GM21526 (cell line): Measurements from ENCODE around the gene RPS8.
"Not testable (repeated sequence)": the region's sequence is repeated elsewhere in the genome, so short reads cannot be mapped to it uniquely, and the experiment has no call there.

Source experiments
- ATAC-seq: cut with Tn5 transposase; IDR thresholded peaks from one replicate; pipeline ENCODE4 v1.9.1; 2021; ENCODE audit warnings: moderate library complexity; ENCODE audit not compliant: unreplicated experiment, low FRiP score

RPS8 gene

DNA sequence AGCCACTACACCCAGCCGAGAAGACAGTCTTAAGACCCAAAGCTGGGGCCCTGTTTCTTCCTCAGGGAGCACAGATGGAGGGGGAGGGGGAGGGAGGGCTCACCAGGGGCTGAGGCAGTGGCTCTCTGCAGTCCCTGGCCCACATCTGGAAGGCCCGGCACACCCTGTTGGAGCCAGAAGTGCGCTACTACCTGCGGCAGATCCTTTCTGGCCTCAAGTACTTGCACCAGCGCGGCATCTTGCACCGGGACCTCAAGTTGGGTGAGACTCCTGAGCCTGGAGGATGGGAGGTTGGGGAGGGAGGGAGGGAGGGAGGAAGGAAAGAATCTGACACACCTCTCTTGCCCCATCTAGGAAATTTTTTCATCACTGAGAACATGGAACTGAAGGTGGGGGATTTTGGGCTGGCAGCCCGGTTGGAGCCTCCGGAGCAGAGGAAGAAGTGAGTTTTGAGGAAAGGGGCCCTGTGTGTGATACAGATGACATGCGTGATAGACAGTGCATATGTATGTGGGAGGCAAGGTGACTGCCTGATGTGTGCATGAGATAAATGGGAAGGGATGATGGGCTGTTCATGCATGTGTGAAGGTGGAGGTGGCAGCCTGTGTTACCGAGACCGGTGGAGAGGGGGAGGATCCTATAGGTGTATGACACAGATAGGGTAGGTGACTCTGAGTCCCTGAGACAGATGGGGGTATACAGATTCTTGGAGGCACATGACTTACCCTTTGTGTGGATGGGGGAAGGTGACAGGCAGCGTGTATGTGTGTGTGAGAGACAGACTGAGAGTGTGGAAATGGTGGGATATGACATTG is 26.4 kb downstream of the RPS8 start:
- no peak for ATAC-seq

DNA sequence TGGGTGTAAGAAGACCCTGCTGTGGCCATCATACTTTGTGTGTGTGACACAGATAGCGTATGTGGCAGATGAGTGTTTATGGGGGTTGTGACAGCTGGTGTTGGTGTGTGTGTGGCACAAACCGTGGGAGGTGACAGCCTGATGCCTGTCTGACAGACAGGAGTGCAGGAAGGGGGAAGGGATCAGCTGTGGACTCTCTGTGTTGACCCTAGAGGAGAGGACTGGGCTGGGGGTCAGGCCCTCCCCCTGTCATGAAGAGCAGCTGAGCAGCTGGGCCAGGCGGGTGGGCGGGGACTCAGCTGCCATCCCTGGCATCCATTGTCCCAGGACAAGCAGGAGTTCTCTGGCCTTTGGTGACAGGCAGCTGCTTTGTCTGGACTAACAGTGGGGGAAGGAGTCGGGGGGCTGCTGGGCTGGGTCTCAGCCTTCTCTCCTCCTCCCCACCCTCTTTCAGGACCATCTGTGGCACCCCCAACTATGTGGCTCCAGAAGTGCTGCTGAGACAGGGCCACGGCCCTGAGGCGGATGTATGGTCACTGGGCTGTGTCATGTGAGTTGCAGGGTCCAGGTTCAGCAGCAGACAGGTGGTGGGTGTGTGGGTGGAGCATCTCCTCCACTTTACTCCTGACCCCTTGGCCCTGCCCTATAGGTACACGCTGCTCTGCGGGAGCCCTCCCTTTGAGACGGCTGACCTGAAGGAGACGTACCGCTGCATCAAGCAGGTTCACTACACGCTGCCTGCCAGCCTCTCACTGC is 27.1 kb downstream of the RPS8 start:
- ATAC-seq: no peak

DNA sequence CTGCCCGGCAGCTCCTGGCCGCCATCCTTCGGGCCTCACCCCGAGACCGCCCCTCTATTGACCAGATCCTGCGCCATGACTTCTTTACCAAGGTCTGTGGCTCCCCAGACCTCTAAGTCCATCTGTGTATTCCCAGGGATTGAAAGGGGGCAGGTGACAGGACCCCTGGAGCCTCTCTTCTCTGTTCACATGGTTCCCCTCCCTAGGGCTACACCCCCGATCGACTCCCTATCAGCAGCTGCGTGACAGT is 27.6 kb downstream of the RPS8 start:
- ATAC-seq: no peak

DNA sequence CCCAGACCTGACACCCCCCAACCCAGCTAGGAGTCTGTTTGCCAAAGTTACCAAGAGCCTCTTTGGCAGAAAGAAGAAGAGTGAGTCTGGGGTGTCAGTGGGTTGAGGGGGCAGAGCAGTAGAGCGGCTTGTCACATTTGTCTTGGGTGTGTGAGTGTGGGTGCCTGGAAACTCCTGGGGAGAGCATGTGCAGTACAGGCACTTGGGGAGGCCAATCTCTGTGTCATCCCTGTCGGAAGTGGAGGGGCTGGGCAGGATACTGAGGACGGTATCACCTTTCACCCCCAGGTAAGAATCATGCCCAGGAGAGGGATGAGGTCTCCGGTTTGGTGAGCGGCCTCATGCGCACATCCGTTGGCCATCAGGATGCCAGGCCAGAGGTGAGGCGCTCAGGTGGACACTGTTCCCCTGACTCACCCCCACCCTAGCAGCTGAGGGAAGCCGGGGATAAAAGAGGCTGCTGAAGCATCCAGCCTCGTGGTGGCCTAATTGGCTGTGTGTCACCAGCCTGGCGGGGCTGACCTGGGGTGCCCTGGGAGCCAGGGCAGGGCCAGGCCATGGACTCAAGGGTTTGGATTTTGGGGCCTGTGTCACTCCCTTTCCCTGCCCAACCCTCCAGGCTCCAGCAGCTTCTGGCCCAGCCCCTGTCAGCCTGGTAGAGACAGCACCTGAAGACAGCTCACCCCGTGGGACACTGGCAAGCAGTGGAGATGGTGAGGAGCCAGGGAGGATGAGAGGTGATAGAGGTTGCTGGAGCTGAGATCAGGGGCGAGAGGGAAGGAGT is 28.2 kb downstream of the RPS8 start:
- no peak for ATAC-seq

DNA sequence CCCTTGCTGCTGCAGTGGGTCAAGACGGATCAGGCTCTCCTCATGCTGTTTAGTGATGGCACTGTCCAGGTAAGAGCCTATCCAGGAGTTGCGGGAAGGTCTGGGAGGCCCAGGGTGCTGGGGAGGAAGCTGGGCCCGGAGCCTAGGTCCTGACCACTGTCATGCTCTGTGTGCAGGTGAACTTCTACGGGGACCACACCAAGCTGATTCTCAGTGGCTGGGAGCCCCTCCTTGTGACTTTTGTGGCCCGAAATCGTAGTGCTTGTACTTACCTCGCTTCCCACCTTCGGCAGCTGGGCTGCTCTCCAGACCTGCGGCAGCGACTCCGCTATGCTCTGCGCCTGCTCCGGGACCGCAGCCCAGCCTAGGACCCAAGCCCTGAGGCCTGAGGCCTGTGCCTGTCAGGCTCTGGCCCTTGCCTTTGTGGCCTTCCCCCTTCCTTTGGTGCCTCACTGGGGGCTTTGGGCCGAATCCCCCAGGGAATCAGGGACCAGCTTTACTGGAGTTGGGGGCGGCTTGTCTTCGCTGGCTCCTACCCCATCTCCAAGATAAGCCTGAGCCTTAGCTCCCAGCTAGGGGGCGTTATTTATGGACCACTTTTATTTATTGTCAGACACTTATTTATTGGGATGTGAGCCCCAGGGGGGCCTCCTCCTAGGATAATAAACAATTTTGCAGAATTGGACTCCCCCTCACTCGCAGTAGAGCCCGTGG is 30.1 kb downstream of the RPS8 start:
- no peak for ATAC-seq

DNA sequence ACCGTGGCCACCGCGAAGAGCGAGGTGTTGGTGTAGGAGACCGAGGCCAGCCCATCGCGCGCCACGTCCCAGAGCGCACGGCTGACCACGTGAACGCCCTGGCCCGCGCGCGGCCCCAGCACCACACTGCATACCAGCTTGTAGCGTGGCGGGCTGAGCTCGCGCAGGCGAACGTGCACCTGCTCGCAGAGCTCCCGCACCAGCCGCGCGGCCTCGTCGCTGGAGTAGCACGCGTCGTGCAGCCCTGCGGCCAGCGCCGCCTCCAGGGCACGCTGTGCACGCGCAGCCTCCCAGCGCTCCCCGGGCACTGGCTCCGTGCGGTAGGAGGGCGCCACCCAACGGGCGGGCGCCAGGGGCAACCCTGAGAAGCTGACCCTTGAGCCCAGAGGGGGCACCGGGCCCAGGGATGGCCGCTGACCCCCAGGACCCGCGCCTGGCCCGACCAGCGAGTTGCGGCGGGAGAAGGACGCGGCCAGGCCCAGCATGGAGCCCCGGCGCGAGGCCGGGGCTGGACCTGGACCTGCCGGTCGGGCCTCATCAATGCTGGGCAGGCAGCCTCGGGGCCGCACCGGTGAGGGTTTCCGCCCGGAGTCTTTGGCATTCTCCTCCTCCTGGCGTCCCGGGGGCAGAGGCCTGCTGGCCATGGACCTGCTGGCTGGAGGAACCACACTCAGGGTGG is 30.8 kb downstream of the RPS8 start:
- no peak for ATAC-seq

DNA sequence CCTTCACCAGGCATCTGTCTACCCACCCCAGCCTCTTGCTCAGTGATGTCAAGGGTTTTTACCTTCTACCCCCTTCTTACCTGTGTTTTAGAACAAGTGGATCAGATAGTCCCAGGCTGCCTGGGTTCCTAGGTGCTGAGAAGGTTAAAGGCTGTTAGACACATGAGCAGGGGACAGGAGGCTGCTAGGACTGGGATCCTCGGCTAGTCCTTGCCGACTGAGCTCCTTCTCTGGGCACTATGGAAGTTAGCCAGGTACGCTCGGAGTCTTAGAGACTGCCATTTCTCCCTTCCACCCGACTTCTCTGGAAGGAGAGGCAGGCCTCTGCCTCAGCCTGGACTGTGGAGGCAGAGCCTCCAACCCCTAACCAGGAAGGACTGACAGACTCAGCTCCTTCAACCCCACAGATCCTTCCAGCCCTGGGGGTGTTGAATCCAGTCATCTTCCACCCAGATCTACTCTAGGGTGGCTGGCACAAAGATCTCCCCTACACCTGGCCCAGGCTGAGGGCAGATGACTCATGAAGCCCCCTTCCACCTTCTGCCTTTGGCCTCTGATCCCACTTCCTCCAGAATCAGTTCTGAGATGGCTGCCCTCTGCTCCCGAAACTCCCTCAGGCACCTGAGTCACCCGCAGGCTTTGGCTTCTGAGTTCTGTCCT is 31.5 kb downstream of the RPS8 start, which contains the start of gene DYNLT4:
Gene DYNLT4 (minus strand): TSS at position 648 of the 660 bp plus-strand sequence. CDS start 683 bp downstream, outside the sequence.
- ATAC-seq: no peak

DNA sequence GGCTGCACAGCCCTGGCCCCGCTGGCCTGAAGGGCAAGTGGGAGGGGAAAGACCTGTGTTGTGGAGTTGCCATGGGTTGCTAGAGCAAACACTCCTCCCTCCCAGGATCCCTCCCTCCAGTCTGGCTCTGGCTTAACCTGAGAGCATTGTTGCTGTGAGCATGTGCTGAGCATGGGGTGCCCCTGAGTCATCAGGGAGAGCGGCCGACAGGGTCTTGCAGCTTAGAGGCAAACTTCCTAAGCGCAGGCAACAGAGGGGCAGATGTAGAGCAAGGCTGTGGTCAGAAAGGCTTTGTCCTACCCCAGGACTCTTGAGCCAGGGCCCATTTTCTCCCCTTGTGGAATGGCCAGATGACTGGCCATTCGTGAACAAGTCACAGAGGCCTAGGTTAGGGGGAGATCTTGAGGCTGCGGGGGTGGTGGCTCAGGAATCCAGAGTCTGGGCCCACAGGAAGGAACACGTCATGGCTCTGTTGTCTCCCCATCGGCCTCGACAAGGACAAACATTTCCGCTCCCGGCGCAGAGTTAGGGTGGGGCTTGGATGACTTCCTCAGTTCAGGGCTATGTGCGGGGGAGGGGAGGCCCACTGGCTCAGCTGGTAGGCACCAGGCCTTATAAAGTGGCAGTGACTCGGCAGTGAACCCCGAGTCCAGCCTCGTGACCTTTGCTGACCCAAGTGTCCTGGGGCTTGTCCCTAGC is 32.2 kb downstream of the RPS8 start:
- ATAC-seq: no peak

DNA sequence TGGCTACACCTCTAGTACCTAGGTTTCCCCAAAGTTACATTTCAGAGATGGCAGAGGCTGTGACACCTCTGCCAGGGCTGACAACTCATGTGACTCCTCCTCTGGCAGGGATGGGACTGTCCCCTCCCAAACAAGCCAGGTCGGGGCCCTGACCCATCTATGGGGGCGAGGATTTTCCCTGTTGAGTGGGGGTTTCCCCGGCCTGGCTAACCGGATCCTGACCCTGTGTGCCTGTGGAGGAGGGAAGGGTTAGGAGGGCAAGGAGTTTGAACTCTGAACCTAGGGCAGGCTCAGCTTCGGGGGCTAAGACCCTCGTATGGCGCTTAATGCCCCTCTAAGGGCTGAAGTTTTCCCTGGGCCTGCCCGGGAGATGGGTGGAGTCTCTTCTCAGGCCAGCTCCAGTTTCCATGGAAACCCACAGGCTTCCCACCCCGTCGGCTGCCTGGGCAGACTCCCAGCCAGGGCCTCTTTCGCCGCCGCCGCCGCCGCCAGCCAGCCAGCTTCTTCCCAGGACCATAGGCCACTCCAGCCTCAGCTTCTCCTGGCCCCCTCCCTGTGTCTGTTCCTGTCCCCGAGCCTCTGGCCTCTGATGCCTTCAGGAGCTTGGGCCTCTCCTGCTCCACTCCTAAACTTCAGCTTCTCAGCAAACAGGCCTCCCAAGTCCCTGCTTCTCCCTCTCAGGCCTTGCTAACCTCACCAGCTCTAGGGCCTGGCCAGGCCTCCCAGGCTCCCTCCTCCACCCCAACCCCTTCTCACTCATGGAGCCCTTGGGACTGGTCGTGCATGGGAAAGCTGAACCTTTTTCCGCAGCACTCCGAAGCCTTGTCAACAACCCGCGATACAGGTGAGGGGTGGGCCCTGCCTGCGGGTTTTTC is 33.0 kb downstream of the RPS8 start, which contains the start of gene BTBD19:
Gene BTBD19 (plus strand): TSS at position 461 of the 875 bp plus-strand sequence. CDS start 298 bp downstream, at position 759.
- no peak for ATAC-seq

DNA sequence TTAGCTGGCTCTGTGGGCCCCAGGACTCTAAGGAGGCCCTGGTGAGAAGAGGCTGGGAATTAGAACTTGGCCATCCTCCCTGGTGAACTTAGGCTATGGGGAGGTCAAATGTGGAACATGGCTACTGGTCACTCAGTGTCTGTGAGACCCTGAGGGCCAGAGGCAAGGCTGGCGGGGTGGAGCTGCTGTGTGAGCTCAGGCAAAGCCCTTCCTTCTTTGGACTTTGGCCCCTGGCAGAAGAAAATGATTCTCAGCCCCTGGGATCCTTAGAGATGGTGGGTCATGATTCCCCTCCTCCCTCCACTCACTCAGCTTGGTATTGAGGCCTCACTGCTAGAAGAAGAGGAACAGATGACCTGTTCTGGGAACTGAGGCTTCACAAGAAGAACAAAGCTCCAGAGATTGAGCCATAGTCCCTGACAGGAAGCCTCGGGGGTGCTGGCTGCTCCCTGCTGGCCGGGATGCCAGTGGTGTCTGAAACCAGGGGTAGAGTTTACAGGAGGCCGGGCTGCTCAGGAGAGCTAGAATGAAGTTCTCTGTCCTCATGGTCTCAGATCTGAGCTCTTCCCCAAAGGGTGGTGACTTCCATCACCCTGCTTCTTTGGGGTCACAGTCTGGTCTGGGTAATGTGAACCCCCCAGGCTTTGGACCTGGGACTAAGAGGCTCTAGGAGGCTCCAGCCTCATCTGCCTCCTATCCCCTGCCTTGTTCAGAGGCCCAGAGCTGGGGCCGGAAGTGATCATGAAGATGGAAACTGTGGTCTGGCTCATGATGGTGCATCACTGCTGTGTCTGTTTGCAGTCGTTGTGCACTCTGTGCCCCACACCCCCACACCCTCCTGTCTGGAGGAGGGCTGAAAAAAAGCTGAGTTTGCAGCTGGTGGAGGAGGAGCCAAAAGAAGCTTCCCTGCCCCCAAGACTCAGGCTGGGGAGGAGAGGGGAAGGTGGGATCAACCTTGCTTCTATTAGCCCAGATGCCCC is 33.9 kb downstream of the RPS8 start:
- ATAC-seq: peak; percentile 36

DNA sequence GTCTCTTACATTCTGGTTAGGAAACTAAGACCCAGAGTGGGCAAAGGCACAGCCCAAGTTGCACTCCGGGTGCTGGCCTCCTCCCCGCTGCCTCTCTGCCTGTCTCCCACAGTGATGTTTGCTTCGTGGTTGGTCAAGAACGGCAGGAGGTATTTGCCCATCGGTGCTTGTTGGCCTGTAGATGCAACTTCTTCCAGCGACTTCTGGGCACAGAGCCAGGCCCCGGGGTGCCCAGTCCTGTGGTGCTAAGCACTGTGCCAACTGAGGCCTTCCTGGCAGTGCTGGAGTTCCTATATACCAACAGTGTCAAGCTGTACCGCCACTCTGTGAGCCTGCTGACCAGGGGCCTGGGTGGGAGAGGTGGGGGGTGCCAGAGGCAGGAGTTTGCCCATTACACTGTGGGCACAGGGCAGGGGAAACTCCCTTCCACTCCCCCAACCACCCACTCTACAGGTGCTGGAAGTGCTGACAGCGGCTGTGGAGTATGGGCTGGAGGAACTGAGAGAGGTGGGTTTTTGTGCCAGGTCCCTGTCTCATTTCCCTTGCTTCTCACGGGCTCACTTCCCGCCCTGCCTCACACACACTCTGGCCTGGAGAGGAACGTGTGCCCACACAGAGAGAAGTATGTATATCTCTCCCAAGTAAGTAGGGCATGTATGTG is 34.9 kb downstream of the RPS8 start:
- ATAC-seq: no peak

DNA sequence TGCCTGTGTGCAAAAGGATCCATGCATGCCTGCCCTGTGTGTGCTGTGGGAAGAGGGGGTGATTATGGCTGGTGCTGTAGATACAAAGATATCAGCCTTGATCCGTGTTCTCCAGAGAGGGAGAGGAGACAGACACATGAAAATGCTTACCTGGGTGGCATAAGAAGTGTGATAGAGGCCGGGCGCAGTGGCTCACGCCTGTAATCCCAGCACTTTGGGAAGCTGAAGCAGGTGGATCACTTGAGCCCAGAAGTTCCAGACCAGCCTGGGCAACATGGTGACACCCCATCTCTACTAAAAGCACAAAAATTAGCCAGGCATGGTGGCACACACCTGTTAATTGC is 35.4 kb downstream of the RPS8 start:
- ATAC-seq: not testable (repeated sequence)

DNA sequence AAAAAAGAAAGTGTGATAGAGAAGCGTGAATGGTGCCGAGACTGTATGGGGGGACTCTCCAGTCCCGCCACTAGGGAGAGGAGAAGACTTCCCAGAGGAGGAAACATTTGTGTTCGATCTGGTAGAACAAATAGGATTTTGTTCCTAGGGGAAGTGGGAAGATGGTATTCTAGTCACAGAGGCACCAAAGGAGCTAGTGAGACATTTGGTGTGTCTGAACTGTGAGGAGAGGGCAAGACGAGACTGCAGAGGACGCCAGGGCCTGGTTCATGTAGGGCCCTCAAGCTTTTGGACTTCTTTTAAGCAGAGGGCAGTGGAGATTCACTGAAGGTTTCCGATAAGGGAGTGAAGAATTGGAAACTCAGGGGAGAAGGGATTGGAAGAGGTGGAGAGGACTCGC is 35.9 kb downstream of the RPS8 start:
- ATAC-seq: no peak

DNA sequence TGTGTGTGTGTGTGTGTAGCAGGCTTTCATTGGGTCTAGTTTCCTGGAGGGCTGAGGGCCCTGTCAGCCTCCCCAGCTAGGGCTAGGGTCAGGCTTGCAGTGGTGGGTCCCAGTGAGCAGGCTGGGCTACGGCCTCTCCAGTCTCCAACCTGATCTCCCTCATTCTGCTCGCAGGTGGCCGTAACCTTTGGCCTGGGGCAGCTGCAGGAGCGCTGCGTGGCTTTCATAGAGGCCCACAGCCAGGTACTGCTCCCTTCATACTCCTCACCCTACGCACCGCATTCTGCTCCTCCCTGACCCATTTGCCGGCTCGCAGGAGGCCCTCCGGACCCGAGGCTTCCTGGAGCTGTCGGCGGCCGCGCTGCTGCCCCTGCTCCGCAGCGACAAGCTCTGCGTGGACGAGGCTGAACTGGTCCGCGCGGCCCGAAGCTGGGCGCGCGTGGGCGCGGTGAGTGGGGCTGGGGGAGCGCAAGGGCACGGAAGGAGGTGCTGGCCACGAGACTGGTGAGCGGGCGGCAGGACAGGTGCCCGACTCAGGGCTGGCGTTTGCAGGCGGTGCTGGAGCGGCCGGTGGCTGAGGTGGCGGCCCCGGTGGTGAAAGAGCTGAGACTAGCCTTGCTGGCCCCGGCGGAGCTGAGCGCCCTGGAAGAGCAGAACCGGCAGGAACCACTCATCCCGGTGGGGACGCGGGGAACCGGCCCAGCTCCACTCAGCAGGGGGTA is 37.6 kb downstream of the RPS8 start:
- no peak for ATAC-seq

DNA sequence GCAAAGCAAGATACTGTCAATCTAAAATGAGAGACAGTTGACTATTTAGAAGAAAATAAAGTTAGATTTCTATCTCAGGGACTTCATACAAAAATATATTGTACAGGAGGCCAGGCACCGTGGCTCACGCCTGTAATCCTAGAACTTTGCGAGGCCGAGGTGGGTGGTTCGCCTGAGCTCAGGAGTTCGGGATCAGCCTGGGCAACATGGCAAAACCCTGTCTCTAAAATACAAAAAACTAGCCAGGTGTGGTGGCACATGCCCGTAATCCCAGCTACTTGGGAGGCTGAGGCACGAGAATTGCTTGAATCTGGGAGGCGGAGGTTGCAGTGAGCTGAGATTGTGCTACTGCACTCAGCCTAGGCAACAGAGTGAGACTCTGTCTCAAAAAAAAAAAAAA is 40.6 kb downstream of the RPS8 start:
- ATAC-seq: not testable (repeated sequence)

DNA sequence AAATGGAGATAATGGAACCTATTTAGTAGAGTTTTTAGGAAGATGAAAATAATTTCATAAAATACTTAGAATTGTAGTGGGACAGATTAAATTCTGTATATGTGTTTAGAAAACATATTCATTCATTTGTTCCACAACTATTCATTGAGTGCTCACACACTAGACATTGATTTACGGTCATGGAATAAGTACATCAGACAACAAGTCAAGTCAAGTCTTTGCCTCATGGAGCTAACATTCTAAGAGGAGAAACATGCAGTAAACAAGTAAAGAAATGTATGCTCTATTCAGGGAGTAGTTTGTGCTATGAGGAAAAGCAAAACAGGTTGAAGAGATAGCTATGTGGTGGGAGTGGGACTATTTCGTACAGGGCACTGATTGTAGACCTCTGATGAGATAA is 42.0 kb downstream of the RPS8 start:
- ATAC-seq: no peak
